C4-2B (cell line): ENCODE data around the gene TMEM205.
"Not testable (repeated sequence)": the region's sequence is repeated elsewhere in the genome, so short reads cannot be mapped to it uniquely, and the experiment has no call there.

Experiments
- H3K27ac ChIP-seq: fragments of 450-650 bp; 2 replicates; pipeline ENCODE4 v1.5.1; 2017
- ZFX ChIP-seq: fragments of 450-650 bp; IDR thresholded peaks from 2 replicates; pipeline ENCODE4 v1.6.1; 2017
- TF ChIP-seq, protein P1 (sequence below): fragments of 450-650 bp; conservative IDR thresholded peaks from 2 replicates; pipeline ENCODE4 v1.5.1; 2017; ENCODE audit warnings: mild to moderate bottlenecking

TMEM205 gene

DNA sequence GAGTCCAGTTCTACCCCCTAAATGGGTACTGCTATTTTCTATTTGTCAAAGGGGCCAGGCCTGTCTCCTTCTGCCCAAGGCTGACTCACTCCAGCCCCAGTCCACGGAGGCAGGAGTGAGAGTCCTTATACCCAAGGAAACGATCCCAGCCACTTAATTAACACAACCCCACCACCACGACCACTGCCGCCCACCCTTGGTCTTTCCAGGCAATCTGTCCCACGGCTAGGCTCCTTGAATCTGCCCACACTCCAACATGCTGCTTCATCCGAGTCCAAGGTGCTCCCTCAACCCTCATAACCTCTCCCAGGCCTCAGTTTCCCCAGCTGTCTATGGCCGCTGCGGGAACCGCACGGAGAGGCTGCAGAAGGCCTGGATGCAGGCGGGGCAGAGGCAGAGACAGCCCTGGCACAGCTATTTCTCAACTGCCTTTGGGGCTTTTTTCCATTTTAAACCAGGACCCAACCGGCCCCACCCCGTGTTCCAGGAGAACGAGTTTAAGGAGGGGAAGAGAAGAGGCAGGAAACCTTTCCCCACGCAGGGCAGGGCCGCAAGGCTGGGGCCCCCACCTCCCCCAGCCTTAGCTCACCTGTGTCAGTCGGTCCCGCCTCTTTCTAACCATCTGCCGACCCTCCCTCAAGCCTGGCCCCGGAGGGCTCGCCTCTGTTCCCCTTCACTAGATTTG, 7.4 kb downstream of the TMEM205 start:
- TF ChIP-seq, protein P1, sequence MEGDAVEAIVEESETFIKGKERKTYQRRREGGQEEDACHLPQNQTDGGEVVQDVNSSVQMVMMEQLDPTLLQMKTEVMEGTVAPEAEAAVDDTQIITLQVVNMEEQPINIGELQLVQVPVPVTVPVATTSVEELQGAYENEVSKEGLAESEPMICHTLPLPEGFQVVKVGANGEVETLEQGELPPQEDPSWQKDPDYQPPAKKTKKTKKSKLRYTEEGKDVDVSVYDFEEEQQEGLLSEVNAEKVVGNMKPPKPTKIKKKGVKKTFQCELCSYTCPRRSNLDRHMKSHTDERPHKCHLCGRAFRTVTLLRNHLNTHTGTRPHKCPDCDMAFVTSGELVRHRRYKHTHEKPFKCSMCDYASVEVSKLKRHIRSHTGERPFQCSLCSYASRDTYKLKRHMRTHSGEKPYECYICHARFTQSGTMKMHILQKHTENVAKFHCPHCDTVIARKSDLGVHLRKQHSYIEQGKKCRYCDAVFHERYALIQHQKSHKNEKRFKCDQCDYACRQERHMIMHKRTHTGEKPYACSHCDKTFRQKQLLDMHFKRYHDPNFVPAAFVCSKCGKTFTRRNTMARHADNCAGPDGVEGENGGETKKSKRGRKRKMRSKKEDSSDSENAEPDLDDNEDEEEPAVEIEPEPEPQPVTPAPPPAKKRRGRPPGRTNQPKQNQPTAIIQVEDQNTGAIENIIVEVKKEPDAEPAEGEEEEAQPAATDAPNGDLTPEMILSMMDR = no peak
- peak; percentile 59; the same call in 1 of the 2 replicates for TF ChIP-seq ZFX
- H3K27ac ChIP-seq = peak overlapping the region; percentile 99

DNA sequence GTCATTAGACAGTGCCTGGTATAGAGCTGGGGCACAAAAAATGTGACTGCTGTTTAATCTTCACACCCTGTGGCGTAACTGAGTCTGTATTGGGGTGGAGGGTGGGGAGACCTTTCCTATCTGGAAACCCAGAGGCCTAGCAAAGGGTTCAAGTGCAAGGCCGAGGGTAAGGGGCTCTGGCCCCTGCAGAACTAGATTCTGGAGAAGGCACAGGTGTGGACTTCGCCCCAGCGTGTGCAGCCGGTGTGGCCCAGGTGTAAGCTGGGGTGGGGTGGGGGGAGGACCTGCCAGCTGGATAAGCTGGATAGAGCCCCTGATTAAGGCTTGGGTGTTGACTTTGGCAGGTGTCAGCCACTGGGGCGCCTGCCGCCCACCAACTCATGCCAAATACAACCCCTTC, 7.9 kb downstream of the TMEM205 start:
- TF ChIP-seq ZFX = no peak
- TF ChIP-seq, protein P1 = no peak
- H3K27ac ChIP-seq = peak overlapping the region; percentile 99

DNA sequence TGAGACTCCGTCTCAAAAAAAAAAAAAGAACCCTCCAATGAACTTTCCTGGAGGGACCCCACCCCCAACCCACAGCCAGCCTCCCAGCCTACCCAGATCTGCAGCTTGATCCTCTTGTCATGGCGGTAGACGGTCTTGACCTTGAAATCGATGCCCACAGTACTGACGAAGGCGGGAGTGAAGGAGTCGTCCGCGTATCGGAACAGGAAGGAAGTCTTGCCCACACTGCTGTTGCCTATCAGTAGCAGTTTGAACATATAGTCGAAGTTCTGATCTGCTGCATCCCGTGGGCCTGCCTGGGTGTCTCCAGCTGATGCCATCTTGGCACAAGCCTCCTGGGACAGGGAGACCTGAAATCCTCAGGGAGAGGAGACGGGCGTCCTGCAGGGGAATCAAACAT, 9.0 kb downstream of the TMEM205 start:
- H3K27ac ChIP-seq = no peak overlapping the region
- no peak for TF ChIP-seq ZFX
- TF ChIP-seq, protein P1 = no peak

DNA sequence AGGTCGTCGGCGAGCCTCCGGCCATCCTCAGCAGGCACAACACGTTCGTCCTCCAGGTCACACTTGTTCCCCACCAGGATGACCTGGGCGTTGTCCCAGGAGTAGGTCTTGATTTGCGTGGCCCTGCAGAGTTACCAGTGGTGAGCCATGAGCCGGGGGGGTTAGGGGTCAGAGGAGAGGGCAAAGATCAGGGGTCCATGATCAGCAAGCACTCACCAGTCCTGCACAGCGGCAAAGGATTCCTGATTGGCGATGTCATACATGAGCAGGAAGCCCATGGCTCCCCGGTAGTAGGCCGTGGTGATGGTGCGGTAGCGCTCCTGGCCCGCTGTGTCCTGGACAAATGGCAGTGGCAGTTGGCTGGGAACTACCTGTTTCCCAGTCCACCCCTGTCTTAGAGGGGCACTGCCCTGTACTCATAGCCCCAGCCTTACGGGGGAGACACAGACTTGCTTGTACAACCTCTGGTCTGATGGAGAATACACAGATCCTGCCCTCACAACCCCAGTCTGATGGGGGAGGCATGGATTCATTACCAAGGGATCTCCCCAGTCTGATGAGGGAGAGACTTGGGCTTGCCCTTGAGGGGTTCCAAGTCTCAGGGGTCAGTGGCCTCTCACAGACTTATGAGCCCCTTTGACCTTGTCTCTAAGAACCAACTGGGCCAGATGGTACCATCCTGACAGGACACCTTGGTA, 10.5 kb downstream of the TMEM205 start:
- TF ChIP-seq, protein P1 = no peak
- TF ChIP-seq ZFX = no peak

DNA sequence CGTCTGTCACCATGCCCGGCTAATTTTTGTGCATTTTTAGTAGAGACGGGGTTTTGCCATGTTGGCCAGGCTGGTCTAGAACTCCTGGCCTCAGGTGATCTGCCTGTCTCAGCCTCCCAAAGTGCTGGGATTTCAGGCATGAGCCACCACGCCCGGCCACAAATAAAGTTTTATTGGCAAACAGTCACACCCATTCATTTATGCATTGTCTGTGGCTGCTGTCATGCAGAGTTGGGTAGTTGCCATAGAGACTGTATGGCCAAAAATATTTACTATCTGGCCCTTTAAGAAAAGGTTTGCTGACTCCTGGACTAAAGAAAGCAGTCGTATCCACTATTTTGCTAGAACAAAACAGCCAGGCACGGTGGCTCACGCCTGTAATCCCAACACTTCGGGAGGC, 12.2 kb downstream of the TMEM205 start:
- not testable (repeated sequence) for H3K27ac ChIP-seq

More for the DNA sequence above, 10.5 kb downstream of the TMEM205 start:
- no peak overlapping the region for H3K27ac ChIP-seq

DNA sequence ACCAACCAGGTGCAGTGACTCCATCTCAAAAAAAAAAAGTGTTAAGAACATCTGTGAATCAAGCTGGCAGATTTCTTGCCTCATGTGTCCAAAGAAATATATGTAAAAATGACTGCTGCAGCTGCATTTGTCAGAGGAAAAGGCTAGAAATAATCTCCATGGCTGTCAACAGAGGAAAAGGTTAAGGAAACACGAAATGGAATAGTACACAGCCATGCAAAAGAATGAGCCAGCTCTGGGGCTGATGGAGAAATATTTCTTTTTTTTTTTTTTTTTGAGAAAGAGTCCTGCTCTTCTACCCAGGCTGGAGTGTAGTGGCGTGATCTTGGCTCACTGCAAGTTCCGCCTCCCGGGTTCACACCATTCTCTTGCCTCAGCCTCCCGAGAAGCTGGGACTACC, 13.2 kb downstream of the TMEM205 start:
- TF ChIP-seq, protein P1 = no peak
- TF ChIP-seq ZFX = no peak
- H3K27ac ChIP-seq = no peak overlapping the region

DNA sequence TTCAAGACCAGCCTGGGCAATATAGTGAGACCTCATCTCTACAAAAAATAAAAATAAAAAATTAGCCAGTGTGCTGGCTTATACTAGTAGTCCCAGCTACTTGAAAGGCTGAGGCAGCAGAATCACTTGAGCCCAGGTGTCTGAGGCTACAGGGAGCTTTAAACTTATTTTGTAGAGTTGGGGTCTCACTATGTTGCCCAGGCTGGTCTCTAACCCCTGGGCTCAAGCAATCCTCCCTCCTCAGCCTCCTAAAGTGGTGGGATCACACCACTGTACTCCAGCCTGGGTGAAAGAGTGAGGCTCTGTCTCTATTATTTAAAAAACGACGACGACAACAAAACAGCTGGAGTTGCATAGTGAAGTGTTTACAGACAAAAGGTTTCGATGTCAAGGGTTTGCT, 14.6 kb downstream of the TMEM205 start:
- H3K27ac ChIP-seq = no peak overlapping the region
- TF ChIP-seq, protein P1 = no peak
- TF ChIP-seq ZFX = no peak
